Pancreas (tissue), 10 donors: ENCODE results near the gene FUT4. TPM values are rescaled to one million over a fixed set of nuclear protein-coding genes. Genes with fewer than 3 reads are reported as not detected.
"Not testable (repeated sequence)": the region's sequence is repeated elsewhere in the genome, so short reads cannot be mapped to it uniquely, and the experiment has no call there.

Experiments used
- ATAC-seq, 4 donors: fragments of 200-7000 bp; cut with Tn5 transposase; one replicate each; pipeline versions ENCODE4 v1.8.0 to v1.9.1; 2020; ENCODE audit warnings: mild to moderate bottlenecking in 4 of 4, moderate library complexity in 4 of 4
- DNase-seq, 6 donors: peaks; one replicate each; pipeline ENCODE4 v3.0.0-alpha.2; 2020
- FAIRE-seq: peaks from 2 replicates; lab custom pipeline; 2012; peaks lifted over from hg19 to GRCh38; lab: Jason Lieb, UNC
- H3K27ac ChIP-seq, 4 donors: fragments of 200-600 bp; sonication (generic); 1 replicate in 3 of 4; 2 replicates in 1 of 4; pipeline versions ENCODE4 v1.5.0 to v1.8.0; 2020
- H3K27me3 ChIP-seq, 4 donors: fragments of 200-600 bp; one replicate each; pipeline ENCODE4 v1.8.0; 2021
- H3K36me3 ChIP-seq, 3 donors: fragments of 200-600 bp; sonication (generic) in 1 of 3; one replicate each; pipeline versions ENCODE4 v1.5.0 to v1.8.0; 2020 to 2021
- H3K4me1 ChIP-seq, 3 donors: fragments of 200-600 bp; one replicate each; pipeline ENCODE4 v1.8.0; 2021
- H3K4me3 ChIP-seq, 4 donors: fragments of 200-600 bp; sonication (generic) in 2 of 4; one replicate each; pipeline versions ENCODE4 v1.5.0 to v1.8.0; 2020 to 2021
- H3K9me3 ChIP-seq, 4 donors: fragments of 200-600 bp; one replicate each; pipeline ENCODE4 v1.8.0; 2021
- CTCF ChIP-seq, 4 donors: fragments of 200-600 bp; sonication (generic) in 3 of 4; IDR thresholded peaks; one replicate each; pipeline versions ENCODE4 v1.5.0 to v1.8.0; 2021; ENCODE audit warnings: antibody characterized with exemption in 4 of 4
- WGBS, 2 donors: extraction: QIAGEN DNeasy Blood & Tissue Kit; methylation state at CpG; one replicate each; pipeline ENCODE4 v1.1.7; 2013; 5-methylcytosine and 5-hydroxymethylcytosine counted together
- intact Hi-C, 3 donors: fragments of 100-400 bp; cut with DNase I; formaldehyde crosslinking; loops; one replicate each; pipeline versions ENCODE4 v1.11.1 to v1.14.2; 2022
- polyA plus RNA-seq, 2 donors: library from polyadenylated mRNA; stranded (reverse); fragments of 200-250 nt; gene quantifications; one replicate each; pipeline ENCODE4 v1.2.3, GENCODE V29; 2013
- total RNA-seq, 6 donors: library from RNA; stranded (reverse); fragmentation: NEBNext Ultra II Directional in 4 of 6; extraction: Animal tissue kit (Norgen Biotek cat#: 25700) in 4 of 6; gene quantifications; one replicate each; pipeline versions ENCODE4 v1.2.1 to v1.2.4, GENCODE V29; 2021 to 2023
- donor health status: healthy with polysubstance abuse.
- donor health status: DM: no; HTN: no; CAD: no; lungs with moderate emphysema.
- donor health status: DM: no; HTN: no; CAD: no.
- donor health status: control.
- donor health status: control.
- donor health status: Bipolar disorder and iron deficiency.
- donor health status: DM: yes; HTN: yes; CAD: no.
- donor health status: DM: no; HTN: no; CAD: no.
- donor health status: DM: no; HTN: no; CAD: no.
- donor health status: DM: yes; HTN: yes; CAD: no.

Gene FUT4
- total and polyA plus RNA-seq, 8 donors, result 2.4 to 14.6 (median 5.6) TPM

GRCh38 chr11:94504689-94505293 lies 38.9 kb upstream of the FUT4 start:
- FAIRE-seq, result peak; percentile 94
- H3K27ac ChIP-seq, result no peak overlapping the region
- H3K36me3 ChIP-seq, result no peaks in the 10 kb centered on the region
- WGBS, 2 donors, result 8 to 19% methylated on average over 3 of the region's 3 CpGs
- no peak overlapping the region for H3K4me3 ChIP-seq
- intact Hi-C loops, result no loop called here
- ATAC-seq, result peak in 3 of 4 donors; percentile 56 to 73 (median 73)
- no peaks in the 10 kb centered on the region for H3K27me3 ChIP-seq
- DNase-seq, result no peak
- no peaks in the 10 kb centered on the region for H3K4me1 ChIP-seq
- H3K9me3 ChIP-seq, result no peaks in the 10 kb centered on the region
- peak; percentile 36 to 57 (median 40) for TF ChIP-seq CTCF (IDR thresholded peaks at IDR 0.05)

- not testable (repeated sequence) for FAIRE-seq
These were observed 37.2 kb upstream of the FUT4 start for GRCh38 chr11:94506513-94506912.

GRCh38 chr11:94507485-94507884 lies 36.2 kb upstream of the FUT4 start:
- intact Hi-C loops, result no loop called here
- FAIRE-seq, result no peak
- Histone ChIP-seq H3K36me3 (no peaks in the 10 kb centered on the region), H3K4me1 (peaks cover 0 to 3% (median 0%) of the 10 kb centered on the region in 3 donors), H3K9me3 (no peaks in the 10 kb centered on the region), H3K4me3 (no peak overlapping the region), H3K27me3 (no peaks in the 10 kb centered on the region), H3K27ac (no peak overlapping the region)
- WGBS, 2 donors, result 48 to 61% methylated on average over 4 of the region's 4 CpGs
- no peak for DNase-seq
- no peak for TF ChIP-seq CTCF (IDR thresholded peaks at IDR 0.05)
- no peak for ATAC-seq

More at GRCh38 chr11:94506513-94506912, 37.2 kb upstream of the FUT4 start:
- DNase-seq, H3K27ac ChIP-seq, H3K36me3 ChIP-seq, H3K4me1 ChIP-seq, ATAC-seq, intact Hi-C loops, H3K4me3 ChIP-seq, H3K27me3 ChIP-seq, H3K9me3 ChIP-seq: not testable (repeated sequence)
- WGBS, 2 donors, result 77 to 87% methylated on average over 5 of the region's 5 CpGs

- TF ChIP-seq CTCF (IDR thresholded peaks at IDR 0.05), result no peak
- WGBS, 2 donors, result 14 to 16% methylated on average over 53 of the region's 53 CpGs
These were observed 31.6 kb upstream of the FUT4 start, which contains the start of gene C11orf97 for GRCh38 chr11:94511932-94512781. Gene C11orf97, plus strand, starts transcription at chr11:94512461. Its CDS starts 68 bp downstream, at chr11:94512529.

GRCh38 chr11:94513091-94513490 lies 30.6 kb upstream of the FUT4 start:
- DNase-seq (no peak), ATAC-seq (peak; percentile 29 to 66 (median 40)), FAIRE-seq (no peak)
- TF ChIP-seq CTCF (IDR thresholded peaks at IDR 0.05), result no peak
- peaks cover 0 to 5% (median 0%) of the 10 kb centered on the region in 3 donors for H3K4me1 ChIP-seq
- H3K27ac ChIP-seq, result no peak overlapping the region
- no peak overlapping the region for H3K4me3 ChIP-seq
- intact Hi-C loops, result no loop called here
- peaks cover 0 to 3% (median 0%) of the 10 kb centered on the region in 4 donors for H3K27me3 ChIP-seq
- WGBS, 2 donors, result 26 to 35% methylated on average over 2 of the region's 2 CpGs
- H3K9me3 ChIP-seq, result no peaks in the 10 kb centered on the region
- H3K36me3 ChIP-seq, result no peaks in the 10 kb centered on the region

More at GRCh38 chr11:94511932-94512781, 31.6 kb upstream of the FUT4 start, which contains the start of gene C11orf97:
- H3K4me3 ChIP-seq, result peak within 1 kb of the TSS; percentile 6 to 64 (median 44)
- peak; percentile 94 to 98 (median 96) for ATAC-seq
- DNase-seq, result peak; percentile 66 to 82 (median 74)
- intact Hi-C loops, result no loop called here
- peaks cover 0 to 5% (median 0%) of the 10 kb centered on the region in 3 donors for H3K4me1 ChIP-seq
- H3K9me3 ChIP-seq, result no peaks in the 10 kb centered on the region
- H3K36me3 ChIP-seq, result no peaks in the 10 kb centered on the region
- H3K27ac ChIP-seq, result peak within 1 kb of the TSS in 1 of 4 donors; percentile 3
- H3K27me3 ChIP-seq, result peaks cover 0 to 3% (median 0%) of the 10 kb centered on the region in 4 donors
- no peak for FAIRE-seq
